ENCODE results near the gene SUGT1.

GRCh38 chr13:52725302-52725701, 72.7 kb downstream of the SUGT1 start:
- TF ChIP-seq EZH2 (IDR thresholded peaks at IDR 0.05; ENCODE audit: borderline replicate concordance) (no peak), CTCF (IDR thresholded peaks at IDR 0.05; ENCODE audit: poor library complexity) (no peak)

Measured in hepatocyte (in vitro differentiated cells).